ENCODE results near the gene NBAS.

- TF ChIP-seq CTCF (IDR thresholded peaks at IDR 0.05) (no peak), EP300 (IDR thresholded peaks at IDR 0.05) (no peak), POLR2A (IDR thresholded peaks at IDR 0.05) (no peak), POLR2AphosphoS5 (IDR thresholded peaks at IDR 0.05) (no peak)
Observed at GRCh38 chr2:15263976-15264685, 297.0 kb downstream of the NBAS start.
